ENCODE data around the gene ELF4. TPM values are rescaled to one million over a fixed set of nuclear protein-coding genes. Genes with fewer than 3 reads are reported as not detected.

The ELF4 gene
- total and polyA plus RNA-seq, 2 of the 4 experiments (the other 2 are of a cell fraction), result 10.9 to 19.0 TPM

GRCh38 chrX:130139474-130140201, 29.3 kb upstream of the ELF4 start:
- POLR2A ChIA-PET (ENCODE audit: unreplicated experiment), result no interaction called here

More at GRCh38 chrX:130139474-130140201, 29.3 kb upstream of the ELF4 start:
- H4K8ac ChIP-seq (ENCODE audit: low read depth in 2 of 2, low read length in 2 of 2), result no peak overlapping the region
- H2BK20ac ChIP-seq (ENCODE audit: low read depth, low read length), result no peak overlapping the region
- no peak overlapping the region for H2BK15ac ChIP-seq (ENCODE audit: low read depth, low read length)
- no peaks in the 10 kb centered on the region for H3K79me1 ChIP-seq (ENCODE audit: low read depth in 1 of 2, low read length in 2 of 2)
- H3K14ac ChIP-seq (replicated peaks; ENCODE audit: low read depth, low read length), result no peak overlapping the region
- intact Hi-C loops (cut with micrococcal nuclease) (no loop called here), in situ Hi-C loops (cut with MboI; ENCODE audit: low sequenced_read_pairs) (no loop called here), dilution Hi-C loops (cut with HindIII; ENCODE audit: low sequenced_read_pairs, unreplicated experiment) (no loop called here)
- 40% methylated on average over 1 of the region's 3 CpGs; no CpG with 5 or more reads in 1 of the 2 experiments for WGBS, 2 experiments (ENCODE audit: extremely low coverage in 2 of 2, insufficient read length in 1 of 2)
- TF ChIP-seq USF2 (IDR thresholded peaks at IDR 0.05; ENCODE audit: low read depth, low read length), result no peak
- no peak for TF ChIP-seq MXI1 (IDR thresholded peaks at IDR 0.05; ENCODE audit: borderline replicate concordance, low read depth, low read length)
- TF ChIP-seq MAFK (IDR thresholded peaks at IDR 0.05; ENCODE audit: low read depth, low read length), result no peak
- TF ChIP-seq SMC3 (IDR thresholded peaks at IDR 0.05; ENCODE audit: low read depth, low read length), result no peak
- TF ChIP-seq POLR2A (IDR thresholded peaks at IDR 0.05; ENCODE audit: low read depth, low read length), result no peak
- no peak for TF ChIP-seq ELK1 (IDR thresholded peaks at IDR 0.05; ENCODE audit: borderline replicate concordance, low read depth, low read length)
- TF ChIP-seq NFE2L2 (IDR thresholded peaks at IDR 0.05; ENCODE audit: low read depth, low read length), result no peak
- TF ChIP-seq RCOR1 (IDR thresholded peaks at IDR 0.05; ENCODE audit: insufficient replicate concordance, low read length), result no peak
- no peak for TF ChIP-seq FOS (IDR thresholded peaks at IDR 0.05; ENCODE audit: low read depth, low read length)
- TF ChIP-seq CHD1 (IDR thresholded peaks at IDR 0.05; ENCODE audit: low read depth, low read length), result no peak
- no peak for TF ChIP-seq RFX5 (IDR thresholded peaks at IDR 0.05; ENCODE audit: low read depth, low read length)
- TF ChIP-seq MAZ (IDR thresholded peaks at IDR 0.05; ENCODE audit: borderline replicate concordance, low read depth, low read length), result no peak
- no peak for TF ChIP-seq CTCF (conservative IDR thresholded peaks at IDR 0.05; ENCODE audit: low read depth, low read length)
- no peak for TF ChIP-seq CEBPB (IDR thresholded peaks at IDR 0.05; ENCODE audit: low read depth, low read length)
- no peak for TF ChIP-seq RAD21 (IDR thresholded peaks at IDR 0.05; ENCODE audit: low read length)
- no peak for TF ChIP-seq BHLHE40 (IDR thresholded peaks at IDR 0.05; ENCODE audit: low read depth, low read length)
- CTCF ChIA-PET, result no interaction called here
- no peak overlapping the region for H3K18ac ChIP-seq (ENCODE audit: low read depth, low read length)
- no peaks in the 10 kb centered on the region; the same call in 1 of the 2 replicates for H4K20me1 ChIP-seq (ENCODE audit: insufficient read depth, low read length)
- no peak overlapping the region for H4K5ac ChIP-seq (ENCODE audit: low read depth, low read length)
- H3K4me3 ChIP-seq (ENCODE audit: insufficient read depth, low read depth, low read length), result no peak overlapping the region
- no TSS peak for BruUV-seq (replicated peaks)
- no peak overlapping the region for H2AK9ac ChIP-seq (replicated peaks; ENCODE audit: low read depth, low read length, poor library complexity)
- no peaks in the 10 kb centered on the region for H3K9me1 ChIP-seq (ENCODE audit: insufficient read depth, low read length)
- no peak for DNase-seq
- ATAC-seq (ENCODE audit: low read depth), result no peak
- no peak overlapping the region for H2BK5ac ChIP-seq (ENCODE audit: low read depth, low read length, poor library complexity, severe bottlenecking)
- H2AK5ac ChIP-seq (ENCODE audit: low read depth, low read length), result no peak overlapping the region
- H3K27ac ChIP-seq (ENCODE audit: insufficient read depth, low read length), result no peak overlapping the region
- peaks cover 1% of the 10 kb centered on the region for H3K27me3 ChIP-seq (ENCODE audit: control insufficient read depth, insufficient read depth, low read length)
- H3K9ac ChIP-seq (ENCODE audit: low read depth, low read length), result no peak overlapping the region
- no peak overlapping the region for H2BK120ac ChIP-seq (ENCODE audit: low read depth, low read length)
- peaks cover 19% of the 10 kb centered on the region for H3K36me3 ChIP-seq (ENCODE audit: control insufficient read depth, insufficient read depth, low read length)
- H3K4me1 ChIP-seq (ENCODE audit: control insufficient read depth, insufficient read depth, low read length), result no peaks in the 10 kb centered on the region
- no peak overlapping the region for H3K4me2 ChIP-seq (ENCODE audit: low read depth, low read length)
- no peak overlapping the region for H3K23ac ChIP-seq (ENCODE audit: low read depth, low read length)
- H2AFZ ChIP-seq (replicated peaks; ENCODE audit: low read length, poor library complexity), result no peak overlapping the region
- H4K91ac ChIP-seq (ENCODE audit: insufficient read depth, low read depth, low read length), result no peak overlapping the region
- no peak overlapping the region for H3K56ac ChIP-seq (ENCODE audit: extremely low read depth, insufficient read depth, low read length)
- H3K9me3 ChIP-seq (ENCODE audit: control insufficient read depth, insufficient read depth, low read length), result no peaks in the 10 kb centered on the region
- no peak overlapping the region for H3K4ac ChIP-seq (ENCODE audit: low read depth, low read length)
